GM21717 (cell line): ENCODE results near the gene UBTF.

Experiments used
- ATAC-seq: cut with Tn5 transposase; IDR thresholded peaks from one replicate; pipeline ENCODE4 v1.9.1; 2021; ENCODE audit warnings: mild to moderate bottlenecking, moderate library complexity; ENCODE audit not compliant: unreplicated experiment

UBTF gene

DNA sequence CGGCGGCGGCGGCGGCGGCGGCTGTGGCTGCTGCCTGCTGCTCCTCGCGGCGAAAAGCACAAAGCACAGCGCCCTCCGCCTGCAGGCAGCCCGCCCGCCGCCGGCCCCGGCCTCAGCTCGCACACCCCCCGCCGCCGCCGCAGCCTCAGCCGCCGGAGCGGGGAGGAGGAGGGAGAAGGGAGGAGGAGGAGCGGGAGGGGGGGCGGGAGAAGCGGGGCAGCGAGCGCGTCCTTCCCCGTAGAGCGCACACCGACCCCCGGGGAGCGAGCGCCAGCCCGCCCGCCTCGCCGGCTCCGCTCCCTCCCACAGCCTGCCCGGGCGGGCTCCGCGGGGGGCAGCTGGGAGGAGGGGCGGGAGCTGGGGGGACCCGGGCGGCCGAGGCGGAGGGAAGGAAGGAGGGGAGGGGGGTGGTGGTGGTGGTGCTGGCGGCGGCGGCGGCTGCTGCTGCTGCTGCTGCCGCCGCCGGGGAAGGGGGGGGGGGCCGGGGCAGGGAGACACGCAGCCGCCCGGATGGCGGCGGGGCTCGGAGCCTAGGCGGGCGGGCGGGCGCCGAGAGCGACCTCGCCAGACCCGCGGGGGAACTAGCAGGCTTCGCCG, at the start of gene UBTF:
TSS of gene UBTF (minus strand) at position 60 of the 597 bp plus-strand sequence. CDS start 1,446 bp downstream, outside the sequence.
- peak; percentile 11 for ATAC-seq

- no peak for ATAC-seq
These were observed 49.4 kb upstream of the UBTF start for GRCh38 chr17:44268709-44269534.

DNA sequence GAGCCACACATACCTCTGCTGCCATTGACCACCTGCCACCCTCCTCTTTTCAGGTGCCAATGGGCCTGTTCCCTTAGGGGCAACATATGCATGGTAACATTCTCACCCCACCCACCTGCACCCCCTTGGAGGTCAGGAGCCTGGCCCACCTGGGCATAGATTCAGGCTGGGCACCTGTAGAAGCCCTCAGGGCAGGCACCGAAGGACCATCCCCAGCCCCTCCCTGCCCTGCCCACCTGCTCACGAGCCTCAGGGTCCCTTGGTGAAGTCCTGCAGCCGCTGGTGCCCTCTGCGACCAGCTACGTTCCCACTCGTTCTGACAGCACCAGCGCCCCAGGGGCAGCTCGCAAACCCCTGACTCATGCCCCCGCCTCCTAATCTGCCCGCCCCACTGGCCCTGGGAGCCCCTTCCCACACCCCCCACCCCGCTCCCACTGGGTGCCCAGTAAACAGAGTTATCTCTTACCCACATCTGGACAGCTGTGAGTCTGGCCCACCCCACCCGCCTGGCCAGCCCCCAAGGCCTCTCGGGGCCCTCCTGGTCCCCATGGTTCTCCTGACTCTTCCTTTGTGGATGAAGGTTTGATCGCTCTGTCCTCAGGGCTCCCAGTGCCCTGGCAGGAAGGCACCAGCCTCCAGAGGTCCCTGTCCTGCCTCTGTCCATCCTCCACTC, 48.5 kb upstream of the UBTF start, which contains the start of gene SLC4A1:
TSS of gene SLC4A1 (minus strand) at position 318 of the 673 bp plus-strand sequence. CDS start 5,269 bp downstream, outside the sequence.
- no peak for ATAC-seq

DNA sequence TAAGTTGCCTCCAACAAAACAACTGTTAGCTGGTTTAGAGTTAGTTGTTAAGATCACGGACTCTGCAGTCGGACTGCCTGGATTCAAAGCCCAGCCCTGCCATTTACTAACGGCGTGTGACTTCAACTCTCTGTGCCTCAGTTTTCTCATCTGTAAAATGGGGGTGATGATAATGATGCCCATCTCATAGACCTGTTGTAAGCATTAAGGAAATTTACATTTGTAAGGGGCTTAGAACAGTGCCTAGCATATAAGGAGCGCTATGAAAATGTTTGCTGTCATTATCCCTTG, 47.6 kb upstream of the UBTF start:
- no peak for ATAC-seq

- no peak for ATAC-seq
These were observed 47.1 kb upstream of the UBTF start for GRCh38 chr17:44266402-44267164.

GRCh38 chr17:44263345-44263902, 43.9 kb upstream of the UBTF start:
- ATAC-seq = no peak

DNA sequence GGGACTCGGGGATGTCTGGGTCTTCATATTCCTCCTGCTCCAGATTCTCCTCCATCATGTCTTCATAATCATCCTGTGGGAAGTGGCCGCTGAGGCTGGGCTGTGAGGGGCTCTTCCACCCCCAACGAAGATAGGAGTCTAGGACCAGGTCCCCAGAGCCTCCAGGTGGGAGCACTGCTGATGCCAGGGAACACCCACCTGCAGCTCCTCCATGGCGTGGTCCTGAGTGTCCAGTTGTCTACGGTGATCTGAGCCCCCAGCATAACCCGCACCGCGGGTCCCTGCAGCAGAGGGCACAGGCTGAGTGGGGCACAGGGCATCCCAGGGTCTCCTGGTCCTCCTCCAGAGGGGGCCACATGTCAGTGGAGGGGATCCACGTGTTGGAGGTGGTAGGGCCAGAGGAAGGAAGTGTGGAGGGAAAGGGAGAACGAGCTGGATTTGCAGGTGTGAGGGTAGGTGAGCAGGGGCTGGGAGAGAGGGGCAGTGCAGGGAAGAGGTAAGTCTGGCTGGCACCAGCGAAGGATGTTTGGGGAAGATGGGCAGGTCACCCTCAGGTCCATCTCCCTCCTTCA, 43.3 kb upstream of the UBTF start:
- no peak for ATAC-seq

DNA sequence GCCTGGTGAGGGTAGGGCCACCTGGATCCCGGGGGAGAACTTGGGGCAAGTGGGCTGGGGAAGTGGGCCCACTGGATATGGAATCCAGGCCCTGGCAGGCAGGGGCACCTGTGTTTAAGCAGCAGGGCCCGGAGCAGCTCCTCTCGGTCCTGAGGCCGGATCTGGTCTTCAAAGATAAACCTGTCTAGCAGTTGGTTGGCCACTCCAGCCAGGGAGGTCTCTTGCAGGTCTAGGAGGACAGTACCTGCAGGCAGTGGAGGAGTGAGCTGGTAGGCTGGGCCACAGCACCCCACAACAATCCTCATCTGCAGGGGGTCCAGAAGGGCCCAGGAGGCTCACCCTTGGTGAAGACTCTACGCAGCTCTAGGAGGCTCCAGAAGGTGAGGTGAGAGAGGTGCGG, 40.8 kb upstream of the UBTF start:
- ATAC-seq = no peak

DNA sequence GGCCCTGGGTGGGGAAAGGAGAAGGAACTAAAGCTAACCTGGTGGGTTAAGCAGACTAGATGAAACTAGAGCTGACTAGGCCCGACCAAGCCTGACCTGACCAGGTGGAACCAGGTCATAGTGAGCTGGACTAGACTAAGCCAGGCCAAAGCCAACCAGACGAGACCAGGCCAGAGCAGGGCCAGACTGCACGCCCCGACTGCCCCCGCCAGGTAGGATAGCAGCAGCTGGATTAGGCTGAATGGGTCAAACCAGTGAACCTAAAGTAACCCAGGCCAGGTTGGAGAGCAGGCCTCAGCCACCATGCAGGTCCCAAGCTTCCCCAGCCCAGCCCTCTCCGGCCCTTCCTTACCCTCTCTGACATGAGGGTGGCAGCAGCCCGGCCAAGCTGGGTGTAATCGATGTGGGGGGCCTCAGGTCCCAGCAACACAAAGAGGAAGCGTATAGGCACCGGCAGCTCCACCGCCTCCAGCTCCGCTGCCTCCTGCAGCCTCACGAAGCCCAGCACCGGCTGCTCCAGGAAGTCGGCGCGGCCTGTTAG, 39.4 kb upstream of the UBTF start:
- ATAC-seq = no peak

DNA sequence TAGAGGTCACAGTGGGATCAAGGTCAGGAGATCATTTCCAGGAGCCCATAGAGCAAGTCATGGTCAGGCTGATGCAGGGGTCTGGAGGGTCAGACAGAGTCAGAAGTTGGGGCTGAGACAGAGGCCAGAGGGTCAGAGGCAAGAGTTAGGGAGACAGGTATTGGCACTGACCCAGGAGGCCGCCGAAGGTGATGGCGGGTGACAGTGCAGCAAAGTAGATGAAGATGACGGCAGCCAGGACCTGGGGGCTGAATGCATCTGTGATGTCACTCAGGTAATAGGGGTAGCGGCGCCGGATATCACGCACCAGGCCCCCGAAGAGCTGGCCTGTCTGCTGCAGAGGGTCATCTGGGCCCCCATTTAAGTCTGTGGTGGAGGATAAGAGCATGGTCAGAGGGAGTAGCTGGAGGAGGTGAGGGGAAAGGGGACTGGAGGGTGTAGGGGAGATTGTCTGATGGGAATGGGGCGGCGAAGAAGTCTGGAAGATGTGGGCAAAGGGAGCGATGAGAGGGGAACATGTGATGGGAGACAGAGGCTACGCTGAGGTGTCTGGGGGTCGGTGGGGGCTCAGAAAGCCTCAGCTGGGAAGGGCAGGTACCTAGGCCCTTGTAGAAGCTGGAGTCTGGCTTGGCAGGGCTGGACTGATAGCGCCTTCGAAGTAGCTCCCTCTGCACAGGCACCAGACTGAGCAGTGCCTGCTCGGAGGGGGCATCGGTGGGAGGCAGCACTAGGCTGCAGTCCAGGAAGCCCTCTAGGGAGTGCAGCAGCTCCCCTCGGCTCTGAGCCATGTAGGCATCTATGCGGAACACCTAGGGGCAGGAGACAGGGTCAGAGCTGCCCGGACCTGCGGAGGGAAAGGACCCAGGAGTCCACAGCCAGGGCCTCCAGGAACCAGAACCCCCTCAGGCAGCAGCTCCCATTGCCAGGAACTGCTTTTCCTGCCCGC, 38.6 kb upstream of the UBTF start:
- no peak for ATAC-seq

DNA sequence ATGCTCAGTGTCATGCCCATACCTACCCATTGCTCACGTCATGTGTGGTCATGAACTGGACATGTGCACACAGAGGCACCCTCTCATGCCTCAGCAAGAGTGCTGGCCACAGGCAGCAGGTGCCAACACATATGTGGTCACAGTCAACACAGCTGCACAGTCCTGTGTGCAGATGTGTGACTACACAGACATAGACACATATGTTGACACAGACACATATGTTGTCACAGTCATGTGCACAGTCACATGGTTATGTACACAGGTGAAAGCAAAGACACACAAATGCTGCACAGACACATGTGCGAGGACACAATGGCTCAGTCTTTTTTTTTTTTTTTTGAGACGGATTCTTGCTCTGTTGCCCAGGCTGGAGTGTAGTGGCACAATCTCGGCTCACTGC, 37.2 kb upstream of the UBTF start:
- ATAC-seq = no peak

DNA sequence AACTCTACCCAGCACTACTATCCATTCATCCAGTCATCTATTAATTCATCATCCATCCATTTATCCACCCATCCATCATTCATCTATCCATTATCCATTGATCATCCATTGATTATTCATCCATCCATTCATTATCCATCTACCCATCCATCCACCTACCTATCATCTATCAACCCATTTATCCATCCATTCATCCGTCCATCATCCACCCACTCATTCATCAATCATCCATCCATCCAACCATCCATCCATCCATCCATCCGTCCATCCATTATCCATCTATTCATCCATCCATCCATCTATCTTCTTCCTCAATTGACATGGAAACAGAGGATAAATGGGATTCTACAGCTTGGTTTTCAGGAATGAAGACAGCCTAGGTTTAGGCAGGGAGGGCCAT, 36.4 kb upstream of the UBTF start:
- ATAC-seq = no peak

GRCh38 chr17:44254361-44255095, 35.1 kb upstream of the UBTF start:
- ATAC-seq = no peak

GRCh38 chr17:44253006-44253405, 33.5 kb upstream of the UBTF start:
- ATAC-seq = no peak

- ATAC-seq = no peak
These were observed 31.6 kb upstream of the UBTF start for GRCh38 chr17:44251062-44251461.

GRCh38 chr17:44249501-44250246, 30.2 kb upstream of the UBTF start:
- ATAC-seq = no peak

DNA sequence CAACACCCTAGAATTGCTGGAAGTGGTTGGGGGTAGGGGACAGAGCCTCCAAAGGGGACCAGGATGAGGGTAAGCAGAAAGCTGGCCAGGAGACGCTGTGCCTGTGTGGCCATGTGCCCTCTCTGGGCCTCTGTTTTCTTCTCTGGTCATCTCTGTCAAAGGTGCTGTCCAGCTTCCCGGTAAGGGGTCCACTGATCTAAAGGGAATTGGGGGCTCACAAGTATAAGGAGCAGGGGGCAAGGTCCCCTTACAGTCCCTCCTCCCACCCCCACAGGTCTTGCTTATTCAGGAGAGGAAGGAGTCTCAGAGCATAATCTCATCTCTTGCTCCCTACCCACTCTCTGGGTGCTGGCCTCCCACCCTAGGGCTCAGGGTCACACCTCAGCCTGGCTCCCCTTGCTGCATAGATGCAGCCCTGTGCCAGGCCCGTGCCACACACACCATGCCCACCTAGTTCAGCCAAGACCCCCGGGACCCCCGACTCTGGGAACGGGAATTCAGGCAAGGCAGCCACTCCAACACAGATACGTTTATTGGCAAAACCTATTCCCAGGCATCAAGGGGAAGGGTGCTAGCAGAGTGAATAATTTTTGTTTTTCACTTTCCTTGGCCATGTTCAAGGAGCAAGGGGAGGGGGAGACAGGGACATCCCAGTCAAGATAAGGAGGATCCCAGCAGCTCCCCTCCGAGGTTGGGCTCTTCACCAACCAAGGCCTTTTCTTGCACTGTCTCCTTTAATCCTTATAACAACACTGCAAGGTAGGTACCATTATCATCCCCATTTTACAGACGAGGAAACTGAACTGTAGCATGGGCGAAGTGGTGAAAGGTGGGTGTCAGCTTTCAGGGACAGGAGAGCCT, 28.6 kb upstream of the UBTF start:
- no peak for ATAC-seq
